HepG2 (cell line): ENCODE data around the gene VSNL1. TPM values are rescaled to one million over a fixed set of nuclear protein-coding genes. Genes with fewer than 3 reads are reported as not detected.
A peak's percentile ranks its signal among the peaks of the same experiment; 100 is the strongest.

ENCODE experiments used
- ELF3 ChIP-seq: IDR thresholded peaks from 2 replicates; pipeline ENCODE4 v1.6.1; 2016; ENCODE audit warnings: missing genetic modification reagents, missing compliant biosample characterization
- GABPA ChIP-seq, 2 experiments: IDR thresholded peaks; 2 replicates each; pipeline ENCODE4 v1.6.1; 2011 to 2016; ENCODE audit warnings: low read depth in 2 of 2, low read length in 1 of 2, missing biosample characterization in 1 of 2, missing genetic modification characterization in 1 of 2
- GLMP ChIP-seq: sonication (generic); formaldehyde crosslinking; IDR thresholded peaks from 2 replicates; pipeline ENCODE4 v1.9.0; 2021; ENCODE audit warnings: missing genetic modification reagents, mild to moderate bottlenecking, borderline replicate concordance
- HNF4A ChIP-seq: sonication (generic); formaldehyde crosslinking; IDR thresholded peaks from 2 replicates; pipeline ENCODE4 v1.4.0; 2020; ENCODE audit warnings: missing genetic modification reagents
- MXD4 ChIP-seq: IDR thresholded peaks from 2 replicates; pipeline ENCODE4 v1.6.1; 2016; ENCODE audit warnings: mild to moderate bottlenecking, missing biosample characterization, missing genetic modification reagents
- NCOR1 ChIP-seq: fragments of 200-600 bp; sonication (generic); IDR thresholded peaks from 2 replicates; pipeline ENCODE4 v1.7.0; 2017; ENCODE audit warnings: antibody characterized with exemption, low read length, borderline replicate concordance
- NFE2 ChIP-seq: sonication (generic); formaldehyde crosslinking; IDR thresholded peaks from 2 replicates; pipeline ENCODE4 v1.4.0; 2020; ENCODE audit warnings: missing genetic modification reagents
- NFIB ChIP-seq: sonication (generic); formaldehyde crosslinking; IDR thresholded peaks from 2 replicates; pipeline ENCODE4 v1.9.0; 2021; ENCODE audit warnings: missing genetic modification reagents, mild to moderate bottlenecking, borderline replicate concordance
- PHF8 ChIP-seq: sonication (generic); formaldehyde crosslinking; IDR thresholded peaks from 2 replicates; pipeline ENCODE4 v1.5.0; 2020; ENCODE audit warnings: missing genetic modification reagents
- RFX3 ChIP-seq: IDR thresholded peaks from 2 replicates; pipeline ENCODE4 v1.6.1; 2016; ENCODE audit warnings: missing biosample characterization, missing genetic modification reagents
- SOX13 ChIP-seq, 3 experiments: fragments of 450-650 bp in 1 of 3; sonication (generic) in 1 of 3; formaldehyde crosslinking in 1 of 3; IDR thresholded peaks in 2 of 3; conservative IDR thresholded peaks in 1 of 3; 2 replicates each; pipeline versions ENCODE4 v1.5.0 to v1.6.1; 2016 to 2020; ENCODE audit warnings: antibody characterized with exemption in 1 of 3, mild to moderate bottlenecking in 1 of 3, missing compliant biosample characterization in 1 of 3, missing genetic modification reagents in 1 of 3, moderate library complexity in 1 of 3
- USF2 ChIP-seq, 2 experiments: sonication (generic) in 1 of 2; formaldehyde crosslinking in 1 of 2; IDR thresholded peaks; 2 replicates each; pipeline versions ENCODE4 v1.5.1 to v1.6.1; 2011 to 2020; ENCODE audit warnings: borderline replicate concordance in 1 of 2, low read depth in 1 of 2, low read length in 1 of 2, mild to moderate bottlenecking in 1 of 2, missing genetic modification reagents in 1 of 2, moderate library complexity in 1 of 2
- XBP1 ChIP-seq: sonication (generic); formaldehyde crosslinking; IDR thresholded peaks from 2 replicates; pipeline ENCODE4 v1.5.0; 2020; ENCODE audit warnings: missing genetic modification reagents
- ZBTB38 ChIP-seq: sonication (generic); formaldehyde crosslinking; IDR thresholded peaks from 2 replicates; pipeline ENCODE4 v1.5.1; 2020; ENCODE audit warnings: mild to moderate bottlenecking, missing genetic modification reagents
- ZNF432 ChIP-seq: sonication (generic); formaldehyde crosslinking; IDR thresholded peaks from 2 replicates; pipeline ENCODE4 v1.5.0; 2020; ENCODE audit warnings: missing genetic modification reagents, mild to moderate bottlenecking, borderline replicate concordance
- ZNF766 ChIP-seq: sonication (generic); formaldehyde crosslinking; IDR thresholded peaks from 2 replicates; pipeline ENCODE4 v1.5.0; 2020; ENCODE audit warnings: missing genetic modification reagents, borderline replicate concordance
- ZZZ3 ChIP-seq: sonication (generic); formaldehyde crosslinking; IDR thresholded peaks from 2 replicates; pipeline ENCODE4 v1.4.0; 2020; ENCODE audit warnings: missing genetic modification reagents, mild to moderate bottlenecking, borderline replicate concordance
- polyA plus RNA-seq, 8 experiments: library from polyadenylated mRNA; depleted of rRNA in 3 of 8; stranded (reverse) in 7 of 8; unstranded in 1 of 8; fragments of >200 nt; fragmentation: Illumina TruSeq in 4 of 8; extraction: Trizol in 4 of 8; gene quantifications; 2 replicates each; pipeline versions ENCODE4 v1.2.1 to v1.2.3, GENCODE V29; 2011 to 2016; ENCODE audit warnings: low read depth in 4 of 8, missing spikeins in 1 of 8, mixed read lengths in 1 of 8; ENCODE audit not compliant: insufficient read depth in 1 of 8
- total RNA-seq, 5 experiments: library from RNA; depleted of rRNA; stranded (reverse); fragments of >200 nt; fragmentation: Illumina TruSeq; extraction: Trizol; gene quantifications; 2 replicates each; pipeline ENCODE4 v1.2.3, GENCODE V29; 2016; ENCODE audit warnings: low read depth in 1 of 5
- TF ChIP-seq, protein P1 (sequence below): sonication (generic); formaldehyde crosslinking; IDR thresholded peaks from 2 replicates; pipeline ENCODE4 v1.8.0; 2022; ENCODE audit warnings: mild to moderate bottlenecking, missing genetic modification reagents; ENCODE audit not compliant: insufficient replicate concordance
- TF ChIP-seq, protein P2 (sequence below): sonication (generic); formaldehyde crosslinking; IDR thresholded peaks from 2 replicates; pipeline ENCODE4 v1.5.0; 2020; ENCODE audit warnings: missing genetic modification reagents, mild to moderate bottlenecking, borderline replicate concordance
- TF ChIP-seq, protein P3 (sequence below): sonication (generic); formaldehyde crosslinking; IDR thresholded peaks from 2 replicates; pipeline ENCODE4 v1.4.0; 2020; ENCODE audit warnings: mild to moderate bottlenecking, missing genetic modification reagents

The VSNL1 gene
- total and polyA plus RNA-seq, 2 of the 13 experiments (the other 11 are each of a cell fraction or from before 2014, with no cell fraction given), result 63.2 to 95.9 TPM

- TF ChIP-seq GLMP (no peak), ELF3 (CRISPR knock-in tag) (peak; percentile 51; the same call in 1 of the 2 replicates), ZBTB38 (no peak), RFX3 (CRISPR knock-in tag) (no peak), NFE2 (no peak), ZZZ3 (CRISPR knock-in tag) (no peak), PHF8 (CRISPR knock-in tag) (no peak), ZNF432 (CRISPR knock-in tag) (no peak), ZNF766 (CRISPR knock-in tag) (no peak), GABPA (IDR thresholded peaks at IDR 0.05; ENCODE audit: low read depth, low read length) (no peak), GABPA (CRISPR knock-in tag; IDR thresholded peaks at IDR 0.05; ENCODE audit: low read depth) (peak; percentile 5; the same call in 1 of the 2 replicates), NCOR1 (peak; percentile 96), HNF4A (CRISPR knock-in tag) (peak; percentile 62), MXD4 (CRISPR knock-in tag) (peak; percentile 72; the same call in 1 of the 2 replicates), XBP1 (CRISPR knock-in tag) (no peak), USF2 (IDR thresholded peaks at IDR 0.05; ENCODE audit: low read depth, low read length) (no peak), USF2 (CRISPR knock-in tag; IDR thresholded peaks at IDR 0.05; ENCODE audit: borderline replicate concordance) (no peak), NFIB (CRISPR knock-in tag) (no peak), SOX13 (IDR thresholded peaks at IDR 0.05) (no peak), SOX13 (CRISPR knock-in tag; conservative IDR thresholded peaks at IDR 0.05 in 1 of 2, IDR thresholded peaks at IDR 0.05 in 1 of 2) (peak in 1 of 2 experiments; percentile 20; a peak in 1 of 4 replicates)
- TF ChIP-seq, protein P1, sequence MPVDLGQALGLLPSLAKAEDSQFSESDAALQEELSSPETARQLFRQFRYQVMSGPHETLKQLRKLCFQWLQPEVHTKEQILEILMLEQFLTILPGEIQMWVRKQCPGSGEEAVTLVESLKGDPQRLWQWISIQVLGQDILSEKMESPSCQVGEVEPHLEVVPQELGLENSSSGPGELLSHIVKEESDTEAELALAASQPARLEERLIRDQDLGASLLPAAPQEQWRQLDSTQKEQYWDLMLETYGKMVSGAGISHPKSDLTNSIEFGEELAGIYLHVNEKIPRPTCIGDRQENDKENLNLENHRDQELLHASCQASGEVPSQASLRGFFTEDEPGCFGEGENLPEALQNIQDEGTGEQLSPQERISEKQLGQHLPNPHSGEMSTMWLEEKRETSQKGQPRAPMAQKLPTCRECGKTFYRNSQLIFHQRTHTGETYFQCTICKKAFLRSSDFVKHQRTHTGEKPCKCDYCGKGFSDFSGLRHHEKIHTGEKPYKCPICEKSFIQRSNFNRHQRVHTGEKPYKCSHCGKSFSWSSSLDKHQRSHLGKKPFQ (CRISPR knock-in tag), result no peak
- TF ChIP-seq, protein P2, sequence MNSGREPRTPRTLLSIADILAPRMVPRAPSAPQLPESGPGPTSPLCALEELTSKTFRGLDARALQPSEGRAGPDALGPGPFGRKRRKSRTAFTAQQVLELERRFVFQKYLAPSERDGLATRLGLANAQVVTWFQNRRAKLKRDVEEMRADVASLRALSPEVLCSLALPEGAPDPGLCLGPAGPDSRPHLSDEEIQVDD (CRISPR knock-in tag), result no peak
- TF ChIP-seq, protein P3, sequence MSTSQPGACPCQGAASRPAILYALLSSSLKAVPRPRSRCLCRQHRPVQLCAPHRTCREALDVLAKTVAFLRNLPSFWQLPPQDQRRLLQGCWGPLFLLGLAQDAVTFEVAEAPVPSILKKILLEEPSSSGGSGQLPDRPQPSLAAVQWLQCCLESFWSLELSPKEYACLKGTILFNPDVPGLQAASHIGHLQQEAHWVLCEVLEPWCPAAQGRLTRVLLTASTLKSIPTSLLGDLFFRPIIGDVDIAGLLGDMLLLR (CRISPR knock-in tag), result no peak
These were observed 5.5 kb downstream of the VSNL1 start (continued) for GRCh38 chr2:17545680-17546613.
